GM19043 (cell line): ENCODE data around the gene TFAP2B.

Experiments
- ATAC-seq: cut with Tn5 transposase; IDR thresholded peaks from one replicate; pipeline ENCODE4 v1.9.1; 2021; ENCODE audit warnings: low read depth; ENCODE audit not compliant: unreplicated experiment

The TFAP2B gene

DNA sequence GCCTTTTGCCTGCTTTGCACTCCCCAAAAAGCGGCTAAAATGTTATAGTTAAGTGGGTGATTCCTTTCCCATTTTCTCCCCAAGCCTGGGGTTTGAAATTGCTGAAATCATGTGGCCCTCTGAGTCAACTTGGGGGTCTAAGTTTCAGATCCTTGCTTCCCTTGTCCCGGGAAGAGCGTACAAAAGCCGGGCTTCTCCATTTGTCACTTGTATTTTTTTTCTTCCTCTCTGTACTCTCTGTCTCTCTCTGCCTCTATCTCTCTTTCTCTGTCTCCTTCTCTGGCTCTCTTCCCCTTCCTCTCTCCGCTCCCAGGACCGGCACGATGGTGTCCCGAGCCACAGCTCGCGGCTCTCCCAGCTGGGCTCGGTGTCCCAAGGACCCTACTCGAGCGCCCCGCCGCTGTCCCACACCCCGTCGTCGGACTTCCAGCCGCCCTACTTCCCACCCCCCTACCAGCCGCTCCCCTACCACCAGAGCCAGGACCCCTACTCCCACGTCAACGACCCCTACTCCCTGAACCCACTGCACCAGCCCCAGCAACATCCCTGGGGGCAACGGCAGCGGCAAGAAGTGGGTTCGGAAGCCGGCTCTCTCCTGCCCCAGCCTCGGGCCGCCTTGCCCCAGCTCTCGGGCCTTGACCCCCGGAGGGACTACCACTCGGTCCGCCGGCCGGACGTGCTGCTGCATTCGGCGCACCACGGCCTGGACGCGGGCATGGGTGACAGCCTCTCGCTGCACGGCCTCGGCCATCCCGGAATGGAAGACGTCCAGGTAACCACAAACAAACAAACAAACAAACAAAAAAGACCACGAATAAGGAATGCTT, 4.6 kb downstream of the TFAP2B start:
- ATAC-seq, result no peak

DNA sequence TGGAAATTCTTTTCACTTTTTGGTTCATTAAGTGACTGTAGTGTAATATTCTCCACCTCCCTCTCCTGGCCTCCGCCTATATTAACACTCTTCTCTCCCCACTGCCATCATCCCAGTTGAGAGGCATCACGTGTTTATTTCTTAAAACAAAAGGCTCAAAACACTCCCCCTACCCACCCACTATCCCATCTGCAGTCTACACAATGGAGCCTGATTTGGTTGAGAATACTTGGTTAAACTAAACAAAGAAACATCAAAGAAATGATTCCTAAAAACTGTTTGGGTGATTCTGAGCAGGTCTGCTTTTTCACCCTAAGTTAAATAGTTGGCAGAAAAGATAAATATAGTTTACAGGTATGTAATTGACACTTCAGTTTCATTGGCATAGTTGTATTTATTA, 5.9 kb downstream of the TFAP2B start:
- no peak for ATAC-seq

GRCh38 chr6:50825375-50826036, 6.8 kb downstream of the TFAP2B start:
- ATAC-seq, result no peak

GRCh38 chr6:50826037-50826761, 7.5 kb downstream of the TFAP2B start:
- no peak for ATAC-seq

- ATAC-seq, result no peak
These were observed 8.1 kb downstream of the TFAP2B start for GRCh38 chr6:50826803-50827202.

DNA sequence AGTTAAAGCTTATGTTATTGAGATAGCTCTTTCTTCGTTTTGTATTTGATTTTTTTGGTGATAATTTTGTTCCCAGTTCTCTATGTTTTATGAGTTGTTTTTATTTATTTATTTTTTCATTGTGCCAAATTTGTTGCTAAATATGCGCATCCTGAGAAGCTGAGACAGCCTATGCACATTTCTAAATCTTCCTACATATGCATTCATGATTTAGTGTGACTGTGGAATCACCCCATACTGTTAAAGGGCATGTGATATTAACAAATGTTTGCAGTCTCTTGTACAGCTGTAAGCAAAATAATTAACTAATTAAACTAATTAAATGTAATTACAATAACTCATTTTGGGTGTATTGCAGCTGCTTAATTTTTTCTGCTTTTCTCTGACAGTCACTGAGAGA, 10.4 kb downstream of the TFAP2B start:
- ATAC-seq, result no peak

- no peak for ATAC-seq
These were observed 11.3 kb downstream of the TFAP2B start for GRCh38 chr6:50829898-50830444.

DNA sequence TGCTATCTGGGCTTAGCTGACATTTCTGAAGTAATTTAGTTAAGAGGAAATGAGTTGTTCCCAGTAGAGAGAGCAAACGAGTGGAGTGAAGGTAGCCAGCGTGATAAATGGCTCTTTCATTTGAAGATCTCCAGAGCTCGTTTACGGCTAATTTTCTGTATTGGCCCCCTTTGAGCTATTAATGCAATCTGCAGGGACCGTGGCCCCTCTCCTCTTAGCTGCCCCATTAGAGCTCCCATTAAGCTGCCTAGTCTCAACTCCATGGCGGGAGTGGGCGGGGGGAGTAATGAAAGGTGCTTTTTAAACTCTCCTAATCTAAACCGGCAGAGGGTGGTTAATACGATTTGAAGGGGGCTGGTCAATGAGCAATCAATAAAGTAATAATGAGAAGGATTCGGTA, 12.5 kb downstream of the TFAP2B start:
- no peak for ATAC-seq

DNA sequence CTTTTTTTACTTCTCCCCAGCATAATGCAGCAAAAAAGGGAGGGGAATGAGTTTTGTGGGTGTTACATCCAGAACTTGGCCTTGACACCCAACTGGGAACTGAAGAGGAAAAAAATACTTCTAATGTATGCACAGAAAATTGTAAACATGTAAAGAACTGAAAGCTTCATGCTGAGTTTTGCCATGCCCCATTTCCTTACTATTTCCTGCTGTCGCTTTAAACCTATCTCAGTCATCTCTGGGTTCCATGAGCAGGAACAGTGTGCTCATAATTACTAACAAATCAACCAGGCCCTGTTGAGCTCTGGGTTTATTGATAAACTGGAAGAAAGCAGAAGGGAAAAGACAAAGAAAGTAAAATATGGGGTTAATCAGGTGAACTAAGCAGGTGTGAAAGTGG, 14.2 kb downstream of the TFAP2B start:
- no peak for ATAC-seq

DNA sequence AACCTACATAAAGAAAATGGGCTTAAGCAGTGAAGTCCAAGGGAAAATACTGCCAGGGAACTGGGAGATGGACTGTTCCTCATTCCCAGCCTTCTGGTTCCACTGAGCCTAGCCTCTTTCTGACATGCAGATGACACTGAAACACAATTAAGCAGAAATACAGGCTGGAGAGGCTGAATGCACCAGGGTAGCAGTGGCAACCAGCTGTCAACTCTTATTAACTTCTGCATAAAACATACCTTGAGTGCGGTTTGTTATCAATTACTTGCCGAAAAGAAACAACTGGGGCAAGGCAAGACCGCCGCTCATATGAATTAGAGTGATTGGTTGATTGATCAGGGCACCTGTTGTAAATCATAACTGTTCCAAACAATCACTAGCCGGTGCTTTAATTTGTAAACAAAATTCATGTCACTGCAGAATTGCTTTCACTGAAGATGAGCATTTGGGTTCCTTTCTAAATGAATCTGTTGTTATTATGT, 16.3 kb downstream of the TFAP2B start:
- no peak for ATAC-seq

DNA sequence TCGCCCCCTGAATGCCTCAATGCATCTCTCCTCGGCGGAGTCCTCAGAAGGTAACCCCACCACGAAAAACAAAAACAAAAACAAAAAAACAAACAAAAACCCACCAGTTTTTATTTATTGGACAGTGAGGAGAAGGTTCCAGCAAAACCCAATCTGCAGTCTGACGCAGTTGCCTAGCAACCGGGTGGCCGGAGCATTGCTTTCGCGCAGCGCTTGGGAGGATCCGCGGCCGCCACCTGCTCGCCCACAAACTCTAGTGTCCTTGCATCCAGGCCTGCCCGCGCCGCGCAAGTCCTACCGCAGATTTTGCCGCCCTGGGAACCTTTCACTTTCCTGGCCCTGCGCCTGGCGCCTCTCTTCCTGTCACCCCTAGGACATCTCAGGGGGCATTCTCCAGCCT, 17.6 kb downstream of the TFAP2B start:
- ATAC-seq, result no peak

DNA sequence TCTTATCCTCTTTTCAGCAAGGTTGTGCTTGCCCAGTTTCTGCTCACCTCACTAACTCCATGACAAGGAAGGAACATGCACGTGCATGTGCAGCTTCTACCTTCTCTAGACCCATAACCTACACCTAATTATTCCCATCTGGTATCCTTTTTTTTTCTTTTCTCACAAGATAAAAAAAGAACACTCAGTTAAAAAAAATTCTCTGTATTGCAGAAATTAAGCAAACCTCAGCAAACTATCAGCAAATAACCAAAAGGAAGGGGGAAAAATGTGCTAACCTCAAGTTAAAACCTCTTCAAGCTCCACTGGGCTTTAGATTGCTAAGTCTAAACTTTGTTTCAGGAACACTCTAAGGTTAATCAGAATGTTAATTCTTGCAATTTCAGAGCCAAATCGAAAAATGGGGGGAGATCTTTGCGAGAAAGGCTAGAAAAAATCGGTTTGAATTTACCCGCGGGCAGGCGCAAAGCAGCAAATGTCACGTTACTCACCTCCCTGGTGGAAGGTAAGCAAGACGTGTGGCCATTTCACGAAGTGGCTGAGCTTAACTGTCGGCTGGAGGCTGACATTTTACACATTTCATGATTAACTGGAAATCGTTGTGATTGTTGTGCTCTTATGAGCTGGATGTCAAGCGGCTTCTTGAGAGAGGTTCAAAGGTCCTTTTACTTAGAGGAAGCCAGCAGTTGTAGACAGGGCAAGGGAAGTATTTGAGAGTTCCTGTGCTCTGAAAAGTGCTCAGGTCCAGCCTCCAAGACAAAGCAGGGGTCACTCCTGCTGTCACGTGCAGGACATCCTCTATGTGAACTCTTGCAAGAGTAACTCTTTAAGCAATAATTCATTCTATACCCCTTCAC, 19.1 kb downstream of the TFAP2B start:
- ATAC-seq, result no peak

GRCh38 chr6:50840112-50840810, 21.6 kb downstream of the TFAP2B start:
- no peak for ATAC-seq

DNA sequence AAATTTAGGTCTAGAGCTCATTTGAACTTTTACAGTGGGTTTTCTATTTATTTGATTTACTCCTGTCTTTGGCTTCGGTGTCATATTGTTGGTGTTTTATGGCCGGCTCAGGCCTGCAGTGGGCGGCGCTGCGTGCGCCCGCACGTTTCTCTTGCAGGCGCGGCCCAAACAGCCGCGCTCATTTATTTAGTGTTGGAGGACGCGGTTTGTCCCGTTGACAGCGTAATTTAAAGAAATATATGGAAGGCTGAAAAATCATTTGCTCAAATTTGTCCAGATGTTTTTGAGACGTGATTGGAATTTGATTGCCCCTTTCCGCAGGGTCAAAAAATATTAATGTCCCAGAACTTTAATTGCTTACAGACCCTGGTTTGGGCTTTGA, 22.1 kb downstream of the TFAP2B start:
- no peak for ATAC-seq

GRCh38 chr6:50842446-50842845, 23.8 kb downstream of the TFAP2B start:
- no peak for ATAC-seq

GRCh38 chr6:50842861-50843384, 24.3 kb downstream of the TFAP2B start:
- no peak for ATAC-seq

DNA sequence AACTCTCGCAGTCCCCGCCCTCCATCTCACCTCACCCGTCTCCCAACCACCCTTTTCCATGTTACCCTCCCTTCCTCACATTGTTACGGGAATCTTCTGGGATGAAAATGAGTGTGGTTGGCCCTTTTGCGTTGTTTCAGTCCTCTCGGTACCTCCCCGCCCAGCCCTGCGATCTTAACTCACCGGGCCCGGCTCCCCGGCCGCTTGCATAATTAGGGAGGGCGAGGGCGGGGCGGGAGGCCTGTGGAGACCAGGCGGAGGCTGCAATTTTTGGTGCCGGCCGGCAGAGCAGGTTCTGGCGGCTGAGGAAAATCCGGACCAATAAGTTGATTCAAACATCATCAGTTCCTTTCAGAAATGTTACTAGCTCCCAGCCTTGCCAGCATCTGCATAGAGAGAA, 25.2 kb downstream of the TFAP2B start:
- no peak for ATAC-seq

GRCh38 chr6:50845499-50846143, 26.9 kb downstream of the TFAP2B start:
- ATAC-seq, result no peak
